B cell (primary cell): Measurements from ENCODE around the gene C19orf85. TPM values are rescaled to one million over a fixed set of nuclear protein-coding genes. Genes with fewer than 3 reads are reported as not detected.

ENCODE experiments used
- ATAC-seq: fragments of 200-7000 bp; cut with Tn5 transposase; one replicate; pipeline ENCODE4 v1.10.0; 2021; ENCODE audit warnings: low read depth, mild to moderate bottlenecking, moderate number of reproducible peaks, moderate library complexity
- CTCF ChIA-PET: fragments of 350-600 bp; sonication (Branson Sonifier 250); formaldehyde crosslinking; loops from one replicate; lab custom pipeline; 2021; ENCODE audit warnings: antibody characterized with exemption, inconsistent platforms; lab: Charles Lee
- POLR2A ChIA-PET: fragments of 350-600 bp; sonication (Branson Sonifier 250); formaldehyde crosslinking; loops from one replicate; lab custom pipeline; 2021; ENCODE audit warnings: antibody characterized with exemption; lab: Charles Lee
- DNase-seq: peaks from one replicate; pipeline ENCODE4 v3.0.0; 2013
- H2AFZ ChIP-seq: 2 replicates; pipeline ENCODE4 v1.6.1; 2012; ENCODE audit warnings: mild to moderate bottlenecking, low read depth, low read length; ENCODE audit not compliant: insufficient read depth, poor library complexity, severe bottlenecking
- H3K27ac ChIP-seq, 2 donors: 1 replicate in 1 of 2; 2 replicates in 1 of 2; pipeline ENCODE4 v1.5.1; 2012 to 2013; ENCODE audit warnings: low read length in 2 of 2, mild to moderate bottlenecking in 2 of 2, moderate library complexity in 1 of 2
- H3K27me3 ChIP-seq, 4 experiments: fragments of 200-600 bp in 1 of 4; sonication (generic) in 1 of 4; replicated peaks in 1 of 4; 1 replicate in 2 of 4; 2 replicates in 2 of 4; pipeline versions ENCODE4 v1.6.1 to v1.7.0; 2013 to 2016; ENCODE audit warnings: low read length in 3 of 4, mild to moderate bottlenecking in 2 of 4, mixed read lengths in 1 of 4, moderate library complexity in 1 of 4; ENCODE audit not compliant: insufficient read depth in 4 of 4, control insufficient read depth in 3 of 4; ENCODE audit errors: control extremely low read depth in 1 of 4
- H3K36me3 ChIP-seq, 2 experiments: replicated peaks in 1 of 2; 1 replicate in 1 of 2; 2 replicates in 1 of 2; pipeline versions ENCODE4 v1.6.1 to v1.7.1; 2013; ENCODE audit warnings: low read length in 1 of 2; ENCODE audit not compliant: insufficient read depth in 2 of 2, control insufficient read depth in 1 of 2; ENCODE audit errors: control extremely low read depth in 1 of 2, extremely low read depth in 1 of 2
- H3K4me1 ChIP-seq, 2 donors: fragments of 200-600 bp in 1 of 2; sonication (generic) in 1 of 2; 1 replicate in 1 of 2; 2 replicates in 1 of 2; pipeline versions ENCODE4 v1.5.1 to v1.6.1; 2013 to 2017; ENCODE audit warnings: low read length in 2 of 2; ENCODE audit not compliant: control insufficient read depth in 2 of 2, insufficient read depth in 2 of 2
- H3K4me2 ChIP-seq: replicated peaks from 2 replicates; pipeline ENCODE3; 2012; ENCODE audit warnings: mild to moderate bottlenecking, low read depth, low read length; ENCODE audit not compliant: poor library complexity, severe bottlenecking
- H3K4me3 ChIP-seq, 5 experiments: fragments of 200-600 bp in 1 of 5; sonication (generic) in 1 of 5; 1 replicate in 3 of 5; 2 replicates in 2 of 5; pipeline versions ENCODE4 v1.5.1 to v1.7.0; 2011 to 2016; ENCODE audit warnings: low read length in 4 of 5, mild to moderate bottlenecking in 4 of 5, low read depth in 2 of 5, control low read depth in 1 of 5, moderate library complexity in 1 of 5; ENCODE audit not compliant: insufficient read depth in 1 of 5; ENCODE audit errors: control extremely low read depth in 1 of 5, extremely low read depth in 1 of 5
- H3K79me2 ChIP-seq: fragments of 200-600 bp; sonication (generic); one replicate; pipeline ENCODE4 v1.6.0; 2016; ENCODE audit warnings: low read length; ENCODE audit not compliant: control insufficient read depth, insufficient read depth
- H3K9ac ChIP-seq: fragments of 200-600 bp; sonication (generic); 2 replicates; pipeline ENCODE4 v1.6.1; 2017; ENCODE audit warnings: mild to moderate bottlenecking, low read length, moderate library complexity
- H3K9me3 ChIP-seq, 3 donors: one replicate each; pipeline versions ENCODE4 v1.6.1 to v1.7.1; 2013; ENCODE audit warnings: low read length in 2 of 3; ENCODE audit not compliant: control insufficient read depth in 2 of 3, insufficient read depth in 1 of 3; ENCODE audit errors: control extremely low read depth in 1 of 3
- H4K20me1 ChIP-seq: 2 replicates; pipeline ENCODE4 v1.6.0; 2012; ENCODE audit warnings: mild to moderate bottlenecking, low read length; ENCODE audit not compliant: insufficient read depth, control insufficient read depth, poor library complexity, severe bottlenecking
- H3K27ac Mint-ChIP-seq: one replicate; pipeline ENCODE4 v1.8.0; 2021; ENCODE audit warnings: mixed read lengths
- H3K27me3 Mint-ChIP-seq: one replicate; pipeline ENCODE4 v1.8.0; 2021; ENCODE audit warnings: mixed read lengths
- H3K4me1 Mint-ChIP-seq: one replicate; pipeline ENCODE4 v1.8.0; 2021; ENCODE audit warnings: mixed read lengths
- H3K4me3 Mint-ChIP-seq: one replicate; pipeline ENCODE4 v1.8.0; 2021; ENCODE audit warnings: mixed read lengths
- H3K9me3 Mint-ChIP-seq: one replicate; pipeline ENCODE4 v1.8.0; 2022; ENCODE audit warnings: mixed read lengths; ENCODE audit not compliant: insufficient read depth
- EZH2 ChIP-seq: IDR thresholded peaks from 2 replicates; pipeline ENCODE4 v1.6.1; 2012; ENCODE audit warnings: borderline replicate concordance, low read depth, mild to moderate bottlenecking, moderate library complexity, low read length; ENCODE audit not compliant: insufficient read depth, poor library complexity, severe bottlenecking
- WGBS: methylation state at CpG from one replicate; pipeline ENCODE4 v1.1.5; 2013; ENCODE audit warnings: missing lambda C conversion rate; ENCODE audit not compliant: insufficient coverage; 5-methylcytosine and 5-hydroxymethylcytosine counted together
- intact Hi-C: fragments of 100-400 bp; cut with micrococcal nuclease; formaldehyde crosslinking; loops from one replicate; pipeline ENCODE4 v1.10.0; 2022
- polyA plus RNA-seq: library from polyadenylated mRNA; depleted of rRNA; stranded (reverse); fragments of >200 nt; gene quantifications from 2 replicates; pipeline ENCODE4 v1.2.3, GENCODE V29; 2012
- total RNA-seq, 2 donors: library from RNA; stranded (reverse); fragments of 120-200 nt in 1 of 2; gene quantifications; 1 replicate in 1 of 2; 2 replicates in 1 of 2; pipeline versions ENCODE4 v1.2.3 to v1.2.4, GENCODE V29; 2013 to 2022
- TF ChIP-seq, protein P1 (sequence below): fragments of 200-600 bp; IDR thresholded peaks from one replicate; pipeline ENCODE4 v1.8.0; 2022; ENCODE audit warnings: antibody characterized with exemption, mild to moderate bottlenecking

C19orf85 gene
- total and polyA plus RNA-seq, 2 donors (not counting 1 experiment from before 2014, with no cell fraction given) = not detected

DNA sequence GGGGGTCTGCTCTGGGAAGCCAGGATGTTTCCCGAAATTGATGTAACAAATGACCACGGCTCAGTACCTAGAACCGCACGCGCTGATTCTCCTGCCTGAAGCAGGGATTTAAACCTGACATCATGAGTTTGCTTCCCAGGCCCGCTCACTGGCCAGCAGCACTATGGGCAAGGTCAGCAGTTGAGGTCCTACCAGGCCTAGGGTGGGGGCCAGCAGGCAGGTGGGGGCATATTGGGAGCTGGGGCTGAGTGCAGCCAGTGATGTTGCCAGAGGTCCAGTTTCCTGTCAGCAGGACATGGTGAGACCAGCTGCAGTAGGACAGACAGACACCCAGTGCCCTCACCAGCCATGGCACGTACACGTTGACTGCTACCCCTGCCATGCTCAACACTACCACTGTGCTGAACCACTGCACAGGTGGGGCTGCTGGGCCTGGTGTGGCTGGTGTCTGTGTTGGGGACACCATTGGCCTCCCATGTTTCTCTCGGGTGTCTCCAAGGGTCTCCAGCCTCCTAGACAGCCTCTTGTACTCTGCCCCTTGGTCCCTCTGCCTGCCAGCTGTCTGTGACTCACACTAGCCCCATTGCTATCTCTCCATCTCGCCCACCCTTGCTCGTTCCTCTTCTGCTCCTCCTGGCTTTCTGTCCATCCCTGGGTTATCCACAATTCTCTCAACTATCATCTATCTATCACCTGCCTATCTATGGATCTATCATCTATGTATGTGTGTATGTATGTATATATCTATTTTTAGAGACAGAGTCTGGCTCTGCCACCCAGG, 1.1 kb upstream of the C19orf85 start:
- H3K27ac Mint-ChIP-seq = no peak overlapping the region
- intact Hi-C loops = no loop called here
- ATAC-seq (no peak), DNase-seq (no peak)
- no peak overlapping the region for H3K4me2 ChIP-seq
- H3K4me1 Mint-ChIP-seq = peaks cover 16% of the 10 kb centered on the region
- ChIA-PET CTCF (interaction anchor here (2.0 to 4.1 kb wide), 5 partner anchors 11 to 166 kb away, joined by 5 to 70 read pairs (median 34); partner anchors contain the start of genes SSC5D, ZNF628 and ZNF865), POLR2A (no interaction called here)
- H3K4me3 ChIP-seq = no peak overlapping the region
- no peaks in the 10 kb centered on the region for H3K9me3 Mint-ChIP-seq
- no peak overlapping the region for H3K9ac ChIP-seq
- no peak for TF ChIP-seq EZH2
- TF ChIP-seq, protein P1, sequence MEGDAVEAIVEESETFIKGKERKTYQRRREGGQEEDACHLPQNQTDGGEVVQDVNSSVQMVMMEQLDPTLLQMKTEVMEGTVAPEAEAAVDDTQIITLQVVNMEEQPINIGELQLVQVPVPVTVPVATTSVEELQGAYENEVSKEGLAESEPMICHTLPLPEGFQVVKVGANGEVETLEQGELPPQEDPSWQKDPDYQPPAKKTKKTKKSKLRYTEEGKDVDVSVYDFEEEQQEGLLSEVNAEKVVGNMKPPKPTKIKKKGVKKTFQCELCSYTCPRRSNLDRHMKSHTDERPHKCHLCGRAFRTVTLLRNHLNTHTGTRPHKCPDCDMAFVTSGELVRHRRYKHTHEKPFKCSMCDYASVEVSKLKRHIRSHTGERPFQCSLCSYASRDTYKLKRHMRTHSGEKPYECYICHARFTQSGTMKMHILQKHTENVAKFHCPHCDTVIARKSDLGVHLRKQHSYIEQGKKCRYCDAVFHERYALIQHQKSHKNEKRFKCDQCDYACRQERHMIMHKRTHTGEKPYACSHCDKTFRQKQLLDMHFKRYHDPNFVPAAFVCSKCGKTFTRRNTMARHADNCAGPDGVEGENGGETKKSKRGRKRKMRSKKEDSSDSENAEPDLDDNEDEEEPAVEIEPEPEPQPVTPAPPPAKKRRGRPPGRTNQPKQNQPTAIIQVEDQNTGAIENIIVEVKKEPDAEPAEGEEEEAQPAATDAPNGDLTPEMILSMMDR = no peak
- H3K27me3 Mint-ChIP-seq = no peaks in the 10 kb centered on the region
- WGBS = 94% methylated on average over 7 of the region's 11 CpGs
- no peaks in the 10 kb centered on the region for H3K27me3 ChIP-seq
- H3K36me3 ChIP-seq = no peaks in the 10 kb centered on the region
- H2AFZ ChIP-seq = no peak overlapping the region
- no peaks in the 10 kb centered on the region for H3K79me2 ChIP-seq
- H4K20me1 ChIP-seq = no peaks in the 10 kb centered on the region
- H3K4me1 ChIP-seq = peaks cover 13 to 19% of the 10 kb centered on the region in 2 donors
- H3K9me3 ChIP-seq = peaks cover 0 to 3% (median 0%) of the 10 kb centered on the region in 3 donors
- H3K4me3 Mint-ChIP-seq = no peak overlapping the region
- no peak overlapping the region for H3K27ac ChIP-seq

DNA sequence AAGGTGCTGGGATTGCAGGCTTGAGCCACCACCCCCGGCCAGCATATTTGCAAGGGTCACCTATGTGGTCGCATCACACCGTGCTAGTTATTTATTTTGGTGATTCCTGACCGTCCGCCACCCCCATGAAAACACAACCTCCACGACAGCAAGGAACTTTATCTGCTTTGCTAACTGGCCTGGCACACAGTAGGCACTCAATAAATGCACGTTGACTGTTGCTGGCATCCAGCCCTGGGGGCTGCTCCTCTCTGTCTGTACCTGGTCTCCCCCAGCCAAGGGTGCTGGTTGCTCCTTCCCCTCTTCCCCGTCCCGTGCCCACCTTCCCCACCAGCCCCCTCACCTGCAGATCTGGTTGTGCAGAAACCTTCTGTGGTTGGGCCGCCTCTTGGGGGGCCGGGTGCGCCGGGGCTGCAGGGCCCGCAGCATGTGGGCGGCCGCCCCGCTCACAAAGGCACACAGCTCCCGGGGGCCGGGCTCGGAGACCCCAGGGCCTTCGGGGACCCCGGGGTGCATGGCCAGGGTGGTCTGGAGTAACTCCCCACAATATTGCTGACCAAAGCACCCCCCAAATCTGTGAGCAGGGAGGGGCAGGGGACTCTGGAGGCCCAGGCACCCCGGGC, 401 bp downstream of the C19orf85 start:
- no peak overlapping the region for H3K27ac ChIP-seq
- Mint-ChIP-seq H3K27ac (no peak overlapping the region), H3K27me3 (no peaks in the 10 kb centered on the region), H3K4me1 (peaks cover 22% of the 10 kb centered on the region), H3K4me3 (no peak overlapping the region), H3K9me3 (no peaks in the 10 kb centered on the region)
- no peaks in the 10 kb centered on the region for H3K36me3 ChIP-seq
- no peak overlapping the region for H3K4me3 ChIP-seq
- intact Hi-C loops = loop anchor here (5.0 kb wide), 1 partner anchor 57 kb away; the partner anchor contains the start of gene UBE2S
- ChIA-PET POLR2A (no interaction called here), CTCF (no interaction called here)
- no peaks in the 10 kb centered on the region for H4K20me1 ChIP-seq
- H3K4me1 ChIP-seq = peaks cover 14 to 20% of the 10 kb centered on the region in 2 donors
- H3K9me3 ChIP-seq = peaks cover 0 to 3% (median 0%) of the 10 kb centered on the region in 3 donors
- H3K79me2 ChIP-seq = no peaks in the 10 kb centered on the region
- ATAC-seq (no peak), DNase-seq (no peak)
- no peak overlapping the region for H3K9ac ChIP-seq
- H3K4me2 ChIP-seq = no peak overlapping the region
- WGBS = 82% methylated on average over 16 of the region's 23 CpGs
- H3K27me3 ChIP-seq = no peaks in the 10 kb centered on the region
- TF ChIP-seq, protein P1 = no peak
- TF ChIP-seq EZH2 = no peak
- no peak overlapping the region for H2AFZ ChIP-seq
